HG03442 (cell line): ENCODE measurements around the gene PIGO.

ENCODE experiments used
- ATAC-seq: cut with Tn5 transposase; IDR thresholded peaks from one replicate; pipeline ENCODE4 v1.9.1; 2021; ENCODE audit warnings: mild to moderate bottlenecking, moderate library complexity; ENCODE audit not compliant: unreplicated experiment

The PIGO gene

DNA sequence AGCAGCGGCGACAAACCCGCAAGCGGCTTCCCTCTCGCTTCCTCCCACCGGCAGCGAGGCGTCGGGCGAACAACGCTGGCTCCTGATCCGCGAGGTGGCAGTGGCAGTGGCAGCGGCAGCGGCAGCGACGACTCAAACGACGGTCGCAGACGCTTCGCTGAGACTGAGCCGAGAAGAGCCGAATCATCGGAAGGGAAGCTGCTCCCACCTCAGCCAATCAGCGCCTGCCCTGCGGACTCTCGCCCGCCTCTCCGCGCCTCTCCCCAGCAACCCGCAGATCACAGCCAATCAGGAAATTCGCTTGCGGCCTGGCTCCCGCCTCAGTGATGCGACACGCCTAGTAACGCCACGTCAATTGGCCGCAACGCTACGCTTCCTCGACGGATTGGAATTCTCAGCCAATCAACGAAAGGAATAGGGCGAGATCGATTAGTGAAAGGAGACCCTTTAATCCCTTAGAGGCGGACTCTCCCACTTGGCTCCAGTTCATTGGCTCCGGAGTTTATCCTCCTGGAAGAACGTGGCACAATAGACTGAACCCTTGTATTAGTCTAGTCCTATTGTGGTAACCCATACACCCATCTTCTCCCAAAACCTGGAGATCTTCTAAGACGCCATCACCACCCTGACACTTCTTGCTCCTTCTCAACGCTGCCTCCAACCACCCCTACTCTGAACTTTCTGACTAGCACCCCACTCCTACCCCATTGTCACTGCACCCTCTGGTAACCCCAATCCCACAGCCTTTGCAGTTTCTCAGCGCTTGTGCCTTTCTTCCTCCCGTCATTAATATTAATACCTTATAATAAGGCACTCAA is 23.7 kb downstream of the PIGO start, which contains the start of gene VCP:
Gene VCP, minus strand, starts transcription at position 165 of the 818 bp plus-strand sequence. CDS start 272 bp downstream, outside the sequence.
- ATAC-seq: peak; percentile 86

DNA sequence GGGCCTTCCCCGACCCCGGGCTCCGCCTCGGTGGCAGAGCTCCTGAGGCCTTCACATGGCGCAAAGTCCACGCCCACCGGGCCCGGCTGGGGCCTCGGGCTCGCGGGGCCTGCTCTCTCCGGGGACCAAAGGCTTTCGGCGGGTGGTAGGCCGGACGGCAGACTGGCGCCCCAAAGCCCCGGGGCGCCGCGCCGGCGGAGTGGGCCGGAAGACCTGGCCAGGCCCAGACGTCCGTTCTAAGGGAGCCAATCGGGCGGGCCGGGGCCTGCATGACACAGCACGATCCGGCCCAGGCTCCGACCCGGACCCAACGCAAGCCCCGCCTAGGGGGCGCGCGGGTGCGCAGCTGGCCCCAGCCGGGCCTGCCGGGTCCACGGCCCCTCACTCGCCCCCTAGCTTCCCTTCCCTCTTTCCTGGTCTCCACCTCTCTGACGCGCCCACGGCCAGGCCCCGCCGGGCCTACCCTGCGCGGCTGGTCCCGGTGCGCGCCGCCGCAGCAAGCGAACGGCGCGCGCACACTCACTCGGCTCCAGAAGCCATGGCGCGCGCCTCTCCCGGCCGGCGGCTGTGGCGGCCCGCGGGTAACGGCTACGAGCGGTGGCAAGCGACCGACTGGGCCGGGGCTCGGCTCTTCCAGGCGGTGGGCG is 24.5 kb downstream of the PIGO start:
- peak; percentile 48 for ATAC-seq

DNA sequence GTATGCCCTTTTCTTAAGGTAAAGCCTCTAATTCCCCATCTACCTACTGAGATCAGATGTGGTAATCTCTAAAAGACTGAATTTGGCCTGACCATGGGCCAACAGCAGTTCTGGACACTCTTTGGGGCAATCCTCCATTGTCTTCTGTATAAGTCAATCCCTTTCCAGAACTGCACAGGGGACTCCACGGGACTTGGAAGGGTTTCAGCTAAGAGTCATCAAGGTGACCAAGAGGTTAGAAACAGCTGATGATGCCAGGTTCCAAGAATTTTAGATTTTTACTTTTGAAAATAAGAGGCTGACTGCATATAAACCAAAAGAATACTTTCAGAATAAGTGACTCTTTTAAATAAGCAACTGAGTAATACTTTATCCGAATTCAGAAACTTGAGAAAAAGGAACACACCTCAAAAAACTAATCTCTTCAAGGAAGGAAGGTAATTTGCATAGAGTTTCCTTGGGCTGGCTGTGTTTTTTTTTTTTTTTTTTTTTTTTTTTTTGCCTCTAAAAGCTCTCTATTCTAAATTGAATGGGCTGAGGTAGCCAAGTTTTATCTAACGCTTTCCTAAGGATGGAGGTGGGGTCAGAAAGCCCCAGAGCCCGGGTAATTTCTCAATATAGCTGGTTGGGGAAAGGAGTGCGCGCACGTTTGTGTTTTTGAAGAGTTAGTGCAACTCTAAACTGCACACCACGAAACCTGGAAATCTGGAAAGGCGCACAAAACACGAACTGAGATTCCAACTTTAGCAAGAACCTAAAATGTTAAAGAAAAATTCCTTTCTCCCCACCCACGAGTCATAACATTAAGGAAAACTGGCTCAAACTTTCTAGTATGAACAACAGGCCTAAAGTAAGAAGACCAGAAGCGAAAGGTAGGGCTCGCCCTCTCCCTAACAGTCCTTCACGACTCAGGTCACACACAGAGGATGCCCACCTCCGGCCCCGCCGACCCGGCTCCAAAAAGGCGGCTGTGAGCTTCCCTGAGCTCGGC is 25.3 kb downstream of the PIGO start:
- no peak for ATAC-seq

DNA sequence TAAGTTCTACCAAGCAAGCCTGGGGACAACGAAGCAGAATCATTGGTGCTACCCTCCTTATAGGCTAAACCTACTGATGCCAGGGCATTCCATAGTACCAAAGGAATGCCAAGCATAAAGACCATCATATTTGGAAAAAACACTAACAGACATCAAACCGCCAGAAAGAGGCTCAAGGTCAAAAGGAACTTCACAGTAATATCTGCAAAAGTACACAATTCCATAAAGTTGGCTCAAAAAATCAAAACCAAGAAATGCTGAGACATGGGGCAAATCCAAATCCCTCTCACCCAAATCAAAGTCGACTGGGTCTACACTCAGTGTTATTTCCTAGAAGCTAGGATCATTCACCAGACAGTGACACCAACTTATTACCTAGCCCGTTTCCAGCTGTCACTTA is 27.4 kb downstream of the PIGO start:
- no peak for ATAC-seq

DNA sequence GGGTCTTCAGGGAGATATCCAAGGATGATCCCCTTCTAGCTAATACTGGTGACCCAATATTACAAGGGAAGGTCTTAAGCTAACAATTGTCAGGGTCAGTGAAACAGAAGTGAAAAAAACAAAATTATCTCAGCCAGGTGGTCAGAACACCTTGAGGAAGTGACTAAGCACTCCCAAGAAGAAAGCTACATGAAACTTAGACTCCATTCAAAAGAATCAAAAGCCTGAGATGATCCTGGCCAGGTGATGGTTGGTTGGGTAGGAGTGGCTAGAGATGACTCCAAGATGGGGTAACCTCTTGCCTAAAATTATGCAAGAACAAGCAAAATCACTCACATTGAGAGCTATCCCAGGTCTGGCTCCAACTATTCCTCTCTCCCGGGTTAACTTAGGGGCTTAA is 29.3 kb downstream of the PIGO start:
- ATAC-seq: no peak

DNA sequence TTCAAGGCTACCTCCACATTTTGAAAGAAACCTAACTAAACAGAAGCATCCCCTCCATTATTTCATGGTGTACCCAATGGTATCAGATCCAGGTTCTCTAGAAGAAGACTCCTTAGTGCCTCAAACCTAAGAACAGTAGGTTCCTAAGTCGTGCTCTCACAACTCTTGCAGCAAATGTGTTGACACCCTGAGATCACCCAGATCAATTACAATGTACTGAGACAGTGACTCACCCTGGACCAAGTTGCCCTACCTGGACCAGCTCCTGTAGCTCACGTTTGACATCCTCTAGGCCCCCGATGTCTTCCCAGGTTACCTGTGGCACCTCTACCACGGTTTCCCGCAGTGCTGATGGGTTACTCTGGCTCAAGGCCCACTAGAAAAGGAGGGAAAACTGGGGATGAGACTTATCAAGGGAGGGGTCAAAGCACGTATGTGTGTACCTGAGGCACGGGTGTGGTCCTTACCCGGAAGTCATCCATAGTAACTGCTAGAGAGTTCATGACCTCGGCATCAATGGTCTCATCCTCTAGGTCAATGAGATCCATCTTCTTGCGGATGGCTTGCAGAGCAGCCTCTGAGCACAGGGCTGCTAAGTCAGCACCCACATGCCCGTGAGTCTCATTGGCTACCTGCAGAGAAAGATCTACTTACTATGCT is 35.7 kb downstream of the PIGO start:
- no peak for ATAC-seq

DNA sequence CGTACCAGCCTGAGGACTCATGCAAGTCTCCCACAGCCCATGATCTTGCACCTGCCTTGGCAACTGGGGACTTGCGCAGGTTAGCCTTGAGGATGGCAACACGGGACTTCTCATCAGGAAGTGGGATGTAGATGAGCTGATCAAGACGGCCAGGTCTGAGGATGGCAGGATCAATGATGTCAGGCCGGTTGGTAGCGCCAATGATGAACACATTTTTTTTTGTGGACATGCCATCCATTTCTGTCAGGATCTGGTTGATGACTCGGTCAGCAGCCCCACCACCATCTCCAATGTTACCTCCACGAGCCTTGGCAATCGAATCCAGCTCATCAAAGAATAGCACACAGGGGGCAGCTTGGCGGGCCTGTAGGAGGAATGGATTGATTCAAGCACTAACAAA is 37.0 kb downstream of the PIGO start:
- ATAC-seq: no peak

DNA sequence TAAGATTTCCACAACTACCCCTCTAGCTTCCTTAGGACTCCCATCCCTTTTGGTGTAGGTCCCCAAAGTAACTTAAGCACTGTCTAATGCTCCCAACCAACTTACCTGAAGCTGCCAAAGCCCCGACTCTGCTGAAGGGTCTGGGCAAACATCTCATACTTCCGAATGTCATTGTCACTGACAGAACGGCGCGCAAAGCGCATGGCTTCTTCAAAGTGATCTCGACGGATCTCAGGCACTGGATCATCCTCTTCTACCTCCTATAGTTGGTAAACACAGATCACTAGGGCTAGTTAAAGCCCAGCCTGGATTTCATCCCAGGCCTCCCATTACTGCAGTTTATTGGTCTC is 39.1 kb downstream of the PIGO start:
- no peak for ATAC-seq

DNA sequence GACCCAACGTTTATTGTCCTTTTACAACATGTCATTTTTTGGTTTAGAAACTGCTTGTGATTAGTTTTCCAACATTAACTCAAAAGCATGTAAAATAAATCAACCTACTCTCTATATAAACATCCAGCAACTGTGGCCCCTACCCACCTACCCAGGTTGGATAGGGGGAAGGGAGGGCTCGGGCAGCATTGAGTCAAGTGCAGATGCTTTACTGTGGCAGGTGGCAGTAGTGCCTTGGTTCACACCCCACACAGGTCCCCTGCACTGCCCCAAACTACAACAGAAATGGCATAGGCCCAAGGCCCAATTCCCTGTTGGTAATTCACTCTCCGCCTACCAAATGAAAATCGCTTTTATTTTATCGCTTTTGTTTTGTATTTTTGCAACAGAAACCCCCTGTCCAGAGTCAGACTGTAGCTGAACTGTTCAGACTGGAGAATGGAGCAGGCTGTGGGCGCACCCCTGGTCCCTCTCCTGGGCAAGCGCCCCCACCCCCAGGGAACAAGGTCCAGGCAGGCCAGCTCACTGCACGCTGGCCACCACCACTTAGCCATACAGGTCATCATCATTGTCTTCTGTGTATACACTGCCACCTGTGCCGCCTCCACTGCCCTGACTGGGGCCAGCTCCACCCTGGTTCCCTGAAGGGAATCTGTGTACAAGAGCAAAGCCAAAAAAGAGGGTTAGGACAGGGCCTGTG is 39.7 kb downstream of the PIGO start:
- no peak for ATAC-seq

DNA sequence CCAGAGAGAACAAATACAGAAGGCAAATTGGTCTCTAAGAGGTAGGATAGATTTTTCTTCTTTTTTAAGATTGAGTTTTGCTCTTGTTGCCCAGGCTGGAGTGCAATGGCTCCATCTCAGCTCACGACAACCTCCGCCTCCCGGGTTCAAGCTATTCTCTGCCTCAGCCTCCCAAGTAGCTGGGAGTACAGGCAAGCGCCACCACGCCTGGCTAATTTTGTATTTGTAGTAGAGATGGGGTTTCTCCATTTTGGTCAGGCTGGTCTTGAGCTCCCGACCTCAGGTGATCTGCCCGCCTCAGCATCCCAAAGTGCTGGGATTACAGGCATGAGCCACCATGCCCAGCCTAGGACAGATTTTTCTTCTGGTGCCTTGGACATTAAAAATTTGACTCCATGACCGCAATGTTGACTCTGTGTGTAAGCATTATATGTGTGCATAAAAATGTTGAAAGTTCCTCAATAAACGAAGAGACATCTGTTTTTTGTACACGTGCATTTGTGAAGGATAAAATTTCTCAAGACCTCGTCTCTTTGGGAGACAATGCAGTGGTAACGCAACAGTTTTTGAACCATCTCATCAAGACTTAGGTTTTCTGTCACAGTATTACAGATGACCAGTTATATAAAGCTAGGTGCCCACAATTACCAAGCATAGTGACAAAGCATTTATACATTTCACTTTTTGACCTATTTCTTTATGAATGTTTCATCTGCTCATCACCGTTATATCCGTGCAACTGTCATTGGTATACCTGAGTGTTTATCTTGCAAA is 41.3 kb downstream of the PIGO start:
- no peak for ATAC-seq

DNA sequence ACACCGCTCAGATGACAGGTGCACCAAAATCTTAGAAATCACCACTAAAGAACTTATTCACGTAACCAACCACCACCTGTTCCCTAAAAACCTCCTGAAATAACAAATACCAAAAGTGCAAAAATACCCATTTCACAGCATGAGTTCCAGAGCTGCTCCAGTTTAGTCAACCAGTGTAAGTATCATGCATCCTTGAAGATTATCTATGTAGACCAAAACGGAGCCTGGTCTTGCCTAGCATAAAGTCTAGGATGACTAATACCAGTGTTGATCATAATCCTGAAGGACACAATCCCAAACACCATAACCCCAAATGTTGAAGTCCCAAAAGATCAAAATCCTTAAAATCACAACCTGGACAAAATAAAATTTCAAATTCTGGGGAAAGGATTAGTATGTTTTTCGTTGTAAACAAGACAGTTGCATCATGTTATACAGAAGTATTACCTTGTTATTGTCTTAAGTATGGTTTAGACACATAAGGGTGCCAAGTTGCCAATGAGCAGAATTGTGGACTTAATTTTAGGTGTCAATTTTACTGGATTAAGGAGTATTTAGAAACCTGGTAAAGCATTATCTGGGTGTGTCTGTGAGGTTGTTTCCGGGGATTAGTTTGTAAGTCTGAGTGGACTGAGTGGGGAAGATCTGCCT is 42.1 kb downstream of the PIGO start:
- ATAC-seq: no peak

DNA sequence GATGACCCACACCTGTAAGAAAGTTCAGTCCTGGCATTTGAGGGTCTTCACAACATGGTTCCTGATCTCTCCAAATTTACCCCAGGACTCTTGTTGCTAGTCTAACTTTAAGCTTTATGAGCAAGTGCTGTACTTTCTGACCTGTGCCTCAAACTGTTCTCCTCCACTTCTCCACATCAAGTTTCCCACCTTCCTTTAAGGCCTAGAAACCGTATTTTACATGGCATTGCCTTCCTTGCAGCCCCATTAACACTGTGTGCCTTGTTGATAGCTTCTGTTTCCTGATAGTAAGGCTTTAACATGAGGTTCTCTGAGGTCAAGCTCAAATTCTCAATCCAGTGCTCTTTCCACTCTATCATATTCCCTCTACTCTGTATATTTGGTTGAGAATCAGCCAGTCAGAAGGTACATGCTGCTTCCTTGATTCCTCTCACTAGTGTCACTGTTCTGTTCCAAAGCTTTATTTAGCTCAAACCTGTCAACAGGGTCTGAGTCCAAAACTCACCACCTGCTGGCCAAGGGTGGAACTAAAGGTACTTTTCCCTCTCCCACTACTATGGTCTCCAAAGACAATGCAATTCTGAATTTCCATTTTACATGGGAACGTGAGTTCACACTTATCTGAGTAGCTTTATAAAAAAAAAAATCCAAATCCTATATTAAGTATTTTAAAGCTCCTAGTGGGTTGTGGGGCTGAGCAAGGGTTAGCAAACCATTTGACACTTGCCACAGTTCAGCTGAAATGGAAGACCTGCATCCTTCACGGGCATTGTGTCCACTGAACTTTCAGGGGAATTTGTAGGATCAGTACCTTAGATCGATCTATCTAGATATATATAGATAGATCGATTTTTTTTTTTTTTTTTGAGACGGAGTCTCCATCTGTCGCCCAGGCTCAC is 45.1 kb downstream of the PIGO start:
- ATAC-seq: no peak

DNA sequence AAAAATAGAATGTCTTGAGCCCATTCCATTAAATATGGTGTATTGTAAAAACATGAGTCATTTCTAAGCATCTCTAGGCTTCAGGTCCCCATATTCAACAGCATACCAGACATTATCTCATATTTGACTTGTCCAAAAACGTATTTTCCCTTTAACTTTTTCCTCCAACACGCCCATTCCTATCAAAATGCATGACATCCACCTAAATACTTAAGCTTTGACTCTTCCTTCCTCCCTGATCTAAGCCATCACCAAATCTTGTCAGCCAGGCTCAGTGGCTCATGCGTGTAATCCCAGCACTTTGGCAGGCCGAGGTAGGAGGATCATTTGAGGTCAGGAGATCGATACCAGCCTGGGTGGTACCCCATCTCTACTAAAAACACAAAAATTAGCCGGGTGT is 47.9 kb downstream of the PIGO start:
- ATAC-seq: no peak

DNA sequence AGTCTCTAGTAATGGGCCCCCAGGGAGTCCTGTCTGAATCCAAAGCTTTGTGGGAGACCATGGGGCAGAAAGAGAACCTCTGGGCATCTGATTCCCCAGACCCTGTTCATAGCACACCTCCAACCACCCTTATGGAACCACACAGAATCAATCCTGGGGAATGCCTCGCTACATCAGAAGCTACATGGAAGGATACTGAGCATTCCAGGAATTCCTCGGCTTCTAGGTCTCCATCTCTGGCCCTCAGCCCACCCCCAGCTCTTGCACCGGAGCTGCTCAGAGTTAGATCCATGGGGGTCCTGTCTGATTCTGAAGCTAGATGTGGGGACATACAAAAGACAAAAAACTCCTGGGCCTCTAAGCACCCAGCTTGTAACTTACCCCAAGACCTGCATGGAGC is 52.3 kb downstream of the PIGO start:
- ATAC-seq: no peak

DNA sequence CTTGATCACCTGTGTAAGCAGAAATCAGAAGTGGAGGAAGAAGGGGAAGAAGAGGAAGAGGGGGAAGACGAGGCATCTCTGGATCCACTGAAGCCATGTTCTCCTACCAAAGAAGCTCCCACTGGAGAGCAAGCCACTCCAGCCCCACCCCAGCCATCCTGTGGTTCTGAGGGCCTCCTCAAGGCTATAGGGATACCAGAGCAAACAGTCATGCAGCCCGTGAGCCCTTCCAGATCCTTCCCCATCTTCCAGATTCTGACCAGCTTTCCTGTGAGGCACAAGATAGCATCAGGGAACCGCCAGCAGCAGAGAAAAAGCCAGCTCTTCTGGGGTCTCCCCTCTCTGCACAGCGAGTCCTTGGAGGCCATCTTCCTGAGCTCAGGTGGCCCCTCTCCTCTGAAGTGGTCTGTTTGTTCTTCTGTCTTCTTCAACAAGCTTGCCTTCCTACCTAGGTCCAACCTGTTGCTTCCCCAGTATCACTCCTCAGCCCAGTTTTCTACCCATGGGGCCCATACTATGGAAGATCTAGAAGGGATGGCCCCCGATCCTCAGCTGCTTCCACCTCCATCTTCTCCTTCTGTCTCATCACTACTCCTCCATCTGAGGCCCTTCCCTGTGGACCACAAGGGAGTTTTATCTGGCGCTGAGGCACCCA is 53.4 kb downstream of the PIGO start:
- no peak for ATAC-seq

DNA sequence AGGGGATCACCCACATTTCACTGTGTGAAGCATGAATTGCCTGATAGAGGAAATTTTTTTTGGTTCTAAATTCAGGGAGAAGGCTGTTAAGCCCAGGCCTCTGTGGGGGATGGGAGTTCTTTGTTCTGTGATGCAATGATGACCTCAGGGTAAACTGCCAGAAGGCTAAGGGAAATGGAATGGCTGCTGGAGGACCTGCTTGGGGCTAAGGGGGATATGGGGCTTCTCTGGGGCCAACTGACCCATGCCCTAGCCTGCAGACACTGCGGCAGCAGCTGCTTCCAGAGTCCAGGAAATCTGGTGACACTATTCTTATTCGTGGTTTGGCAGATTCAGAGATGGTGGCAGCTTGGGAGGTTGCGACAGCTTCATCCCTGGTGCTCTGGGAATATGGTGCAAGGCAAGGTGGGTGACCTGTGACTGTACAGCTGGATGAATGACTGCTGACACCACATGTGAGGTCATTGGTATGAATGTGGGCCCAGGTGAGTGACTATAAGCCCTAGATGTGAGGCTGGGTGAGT is 54.2 kb downstream of the PIGO start:
- ATAC-seq: no peak
